Heart right ventricle (tissue), 16 donors: ENCODE data around the gene USP3. TPM values are rescaled to one million over a fixed set of nuclear protein-coding genes. Genes with fewer than 3 reads are reported as not detected.

Experiments
- ATAC-seq, 8 donors: fragments of 200-7000 bp; cut with Tn5 transposase; one replicate each; pipeline ENCODE4 v1.9.1; 2020; ENCODE audit warnings: mild to moderate bottlenecking in 8 of 8, moderate library complexity in 8 of 8, moderate number of reproducible peaks in 1 of 8
- DNase-seq, 2 donors: peaks; one replicate each; pipeline ENCODE4 v3.0.0-alpha.2; 2020
- H3K27ac ChIP-seq, 10 donors: fragments of 200-600 bp; sonication (generic) in 2 of 10; one replicate each; pipeline versions ENCODE4 v1.5.0 to v1.8.0; 2020 to 2022; ENCODE audit warnings: mild to moderate bottlenecking in 3 of 10
- H3K27me3 ChIP-seq, 7 donors: fragments of 200-600 bp; one replicate each; pipeline ENCODE4 v1.8.0; 2021 to 2022; ENCODE audit warnings: mild to moderate bottlenecking in 2 of 7
- H3K36me3 ChIP-seq, 9 donors: fragments of 200-600 bp; sonication (generic) in 1 of 9; one replicate each; pipeline versions ENCODE4 v1.5.0 to v1.8.0; 2020 to 2022; ENCODE audit warnings: mild to moderate bottlenecking in 2 of 9
- H3K4me1 ChIP-seq, 9 donors: fragments of 200-600 bp; sonication (generic) in 1 of 9; one replicate each; pipeline versions ENCODE4 v1.5.0 to v1.8.0; 2020 to 2022; ENCODE audit warnings: mild to moderate bottlenecking in 4 of 9
- H3K4me3 ChIP-seq, 10 donors: fragments of 200-600 bp; sonication (generic) in 2 of 10; one replicate each; pipeline versions ENCODE4 v1.5.0 to v1.8.0; 2020 to 2022; ENCODE audit warnings: mild to moderate bottlenecking in 7 of 10, moderate library complexity in 2 of 10
- H3K9me3 ChIP-seq, 11 donors: fragments of 200-600 bp in 10 of 11; sonication (generic) in 2 of 11; one replicate each; pipeline versions ENCODE4 v1.5.0 to v1.8.0; 2013 to 2022; ENCODE audit warnings: mild to moderate bottlenecking in 2 of 11, control low read depth in 1 of 11, moderate library complexity in 1 of 11
- CTCF ChIP-seq, 9 donors: fragments of 200-600 bp; sonication (generic) in 2 of 9; IDR thresholded peaks; one replicate each; pipeline versions ENCODE4 v1.5.0 to v1.8.0; 2021 to 2022; ENCODE audit warnings: antibody characterized with exemption in 9 of 9, mild to moderate bottlenecking in 5 of 9, moderate library complexity in 1 of 9
- WGBS, 2 donors: extraction: QIAGEN DNeasy Blood & Tissue Kit; methylation state at CpG; one replicate each; pipeline ENCODE4 v1.1.7; 2013; ENCODE audit warnings: inconsistent platforms in 1 of 2; 5-methylcytosine and 5-hydroxymethylcytosine counted together
- intact Hi-C, 10 donors: fragments of 100-400 bp; cut with DNase I; formaldehyde crosslinking; loops; one replicate each; pipeline versions ENCODE4 v1.11.1 to v1.14.2; 2022
- polyA plus RNA-seq, 2 donors: library from polyadenylated mRNA; stranded (reverse); fragments of 200-250 nt; gene quantifications; one replicate each; pipeline ENCODE4 v1.2.3, GENCODE V29; 2013
- total RNA-seq, 10 donors: library from RNA; stranded (reverse); fragmentation: NEBNext Ultra II Directional in 3 of 10; extraction: Animal tissue kit (Norgen Biotek cat#: 25700) in 3 of 10; gene quantifications; one replicate each; pipeline versions ENCODE4 v1.2.1 to v1.2.4, GENCODE V29; 2021 to 2023
- donor health status: Arrhythmogenic right ventricular cardiomyopathy.
- donor health status: ischemic (EF 13 %, LVEDD 7.1; RV severe dilation, severe dysfunction).
- donor health status: healthy with polysubstance abuse.
- donor health status: DM: no; HTN: yes; CAD: no.
- donor health status: DM: no; HTN: no; CAD: no.
- donor health status: ischemic (EF 25% LVEDD 6.9; RV normal size, moderate dysfunction).
- donor health status: ischemic (EF 25% LVEDD 5.7; RV mildly dilated, moderate dysfunction).
- donor health status: healthy.
- donor health status: DM: yes; HTN: yes; CAD: no.
- donor health status: Ischemic cardiomyopathy.
- donor health status: ischemic (EF 35%, LVEDD 5.7; RV mildly dilated, moderate dysfunction).
- donor health status: nonischemic (EF 11% LVEDD 7.7; RV severe dilation, severe dysfunction).
- donor health status: DM: yes; HTN: yes; CAD: no.
- donor health status: PGD.
- donor health status: ischemic (EF 29% LVEDD 5.4; RV normal size, mild dysfunction).
- donor health status: nonischemic (EF 23%, LVEDD 6.1; RV moderate dilation, normal function).

The USP3 gene
- total and polyA plus RNA-seq, 12 donors = 8.4 to 23.7 (median 16.6) TPM

DNA sequence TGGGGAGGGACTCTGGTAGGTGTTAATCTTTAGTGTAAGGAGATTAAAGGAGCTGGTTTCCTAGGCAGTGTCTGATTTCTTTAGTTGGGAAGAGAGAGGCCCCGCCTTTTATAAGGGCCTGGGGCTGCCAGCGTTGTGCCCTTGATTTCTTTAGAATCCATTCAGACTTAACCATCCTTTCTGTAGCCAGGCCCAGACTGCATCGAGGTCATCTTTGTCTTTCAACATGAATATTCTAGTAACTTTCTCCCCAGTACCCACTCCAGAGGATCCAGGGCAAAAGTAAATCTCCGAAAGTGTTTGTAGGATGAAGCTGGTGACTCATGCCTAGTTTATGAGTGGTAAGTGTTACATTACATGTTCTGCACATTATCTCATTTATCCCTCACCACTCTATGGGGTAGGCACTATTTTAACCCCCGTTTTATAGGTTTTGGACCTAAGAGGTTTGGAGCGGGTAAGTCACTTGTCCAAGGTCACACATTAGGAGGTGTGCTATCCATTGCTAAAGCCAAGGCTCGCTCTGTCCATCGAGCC is 11.8 kb upstream of the USP3 start:
- Histone ChIP-seq H3K4me3 (no peak overlapping the region), H3K36me3 (no peaks in the 10 kb centered on the region), H3K4me1 (peaks cover 0 to 96% (median 0%) of the 10 kb centered on the region in 9 donors), H3K27ac (peak overlapping the region in 2 of 10 donors; percentile 35 to 88), H3K27me3 (no peaks in the 10 kb centered on the region), H3K9me3 (no peaks in the 10 kb centered on the region)
- TF ChIP-seq CTCF (IDR thresholded peaks at IDR 0.05) = no peak
- intact Hi-C loops = loop anchor here in 2 of 10 donors (10.0 kb wide), 1 partner anchor 102 kb away; the partner anchor contains the start of gene FBXL22 (in 2 of the 2)
- no peak for DNase-seq
- 91 to 92% methylated on average over 8 of the region's 8 CpGs for WGBS, 2 donors
- ATAC-seq = no peak

DNA sequence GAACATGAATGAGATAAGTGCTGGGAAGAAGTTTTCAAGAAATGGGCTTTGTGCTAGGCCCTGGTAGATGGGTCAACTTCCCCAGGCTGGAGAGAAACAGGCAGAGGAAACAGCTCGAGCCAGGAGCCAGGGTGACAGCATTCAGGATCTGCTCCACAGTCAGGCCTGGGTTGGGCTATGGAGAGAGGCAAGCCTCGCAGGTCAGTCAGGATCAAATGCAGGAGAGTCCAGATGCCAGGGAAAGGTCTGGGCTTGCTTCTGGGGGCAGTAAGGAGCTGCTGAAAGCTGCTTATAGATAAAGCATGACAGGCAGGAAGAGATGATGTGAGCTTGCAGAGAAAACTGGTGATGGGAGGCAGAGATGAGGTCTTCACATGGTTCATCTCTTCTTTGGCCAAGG is 11.0 kb upstream of the USP3 start:
- no peak for TF ChIP-seq CTCF (IDR thresholded peaks at IDR 0.05)
- intact Hi-C loops = loop anchor here in 2 of 10 donors (10.0 kb wide), 1 partner anchor 101 kb away; the partner anchor contains the start of gene FBXL22 (in 2 of the 2)
- ATAC-seq = no peak
- peaks cover 0 to 96% (median 0%) of the 10 kb centered on the region in 9 donors for H3K4me1 ChIP-seq
- no peaks in the 10 kb centered on the region for H3K9me3 ChIP-seq
- H3K36me3 ChIP-seq = no peaks in the 10 kb centered on the region
- H3K4me3 ChIP-seq = no peak overlapping the region
- no peaks in the 10 kb centered on the region for H3K27me3 ChIP-seq
- no peak for DNase-seq
- peak overlapping the region in 1 of 10 donors; percentile 88 for H3K27ac ChIP-seq
- 76 to 86% methylated on average over 2 of the region's 2 CpGs for WGBS, 2 donors

- Histone ChIP-seq H3K9me3 (no peaks in the 10 kb centered on the region), H3K36me3 (no peaks in the 10 kb centered on the region), H3K4me1 (peaks cover 0 to 98% (median 0%) of the 10 kb centered on the region in 9 donors), H3K27me3 (no peaks in the 10 kb centered on the region), H3K4me3 (no peak overlapping the region), H3K27ac (peak overlapping the region in 1 of 10 donors; percentile 100)
- WGBS, 2 donors = 95 to 98% methylated on average over 4 of the region's 4 CpGs
- no peak for TF ChIP-seq CTCF (IDR thresholded peaks at IDR 0.05)
- ATAC-seq (no peak), DNase-seq (no peak)
- intact Hi-C loops = loop anchor here in 2 of 10 donors (10.0 kb wide), 1 partner anchor 100 kb away; the partner anchor contains the start of gene FBXL22 (in 2 of the 2)
Observed at GRCh38 chr15:63494408-63494807, 10.0 kb upstream of the USP3 start.

DNA sequence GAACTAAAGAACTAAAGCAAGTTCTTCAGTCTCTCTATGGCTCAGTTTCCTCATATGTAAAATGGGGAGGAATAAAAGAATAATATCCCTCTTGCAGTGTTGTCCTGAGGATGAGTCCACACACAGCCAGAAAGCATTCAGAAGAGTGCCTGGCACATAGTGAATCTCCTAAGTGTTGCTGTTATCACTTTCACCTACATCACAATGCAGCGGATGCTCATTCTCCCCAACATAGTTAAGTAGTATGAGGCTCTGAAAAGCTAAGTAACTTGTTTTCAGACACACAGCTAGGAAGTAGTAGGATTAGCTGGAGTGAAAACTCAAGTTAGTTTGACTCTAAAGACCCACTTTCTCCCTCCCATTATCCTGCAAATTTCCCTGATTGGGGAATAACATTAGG is 9.1 kb upstream of the USP3 start:
- Histone ChIP-seq H3K4me1 (peaks cover 0 to 98% (median 0%) of the 10 kb centered on the region in 9 donors), H3K9me3 (no peaks in the 10 kb centered on the region), H3K4me3 (no peak overlapping the region), H3K36me3 (no peaks in the 10 kb centered on the region), H3K27me3 (no peaks in the 10 kb centered on the region), H3K27ac (peak overlapping the region in 1 of 10 donors; percentile 100)
- 88 to 96% methylated on average over 1 of the region's 1 CpG for WGBS, 2 donors
- DNase-seq (no peak), ATAC-seq (no peak)
- intact Hi-C loops = loop anchor here in 2 of 10 donors (10.0 kb wide), 1 partner anchor 99 kb away; the partner anchor contains the start of gene FBXL22 (in 2 of the 2)
- no peak for TF ChIP-seq CTCF (IDR thresholded peaks at IDR 0.05)
